Measurements from ENCODE around the gene AMBN.
"Not testable (repeated sequence)": the region's sequence is repeated elsewhere in the genome, so short reads cannot be mapped to it uniquely, and the experiment has no call there.

Gene AMBN

GRCh38 chr4:70607334-70607853 is 15.3 kb downstream of the AMBN start:
- no peak for DNase-seq (ENCODE audit: low read depth in 2 of 2)

GRCh38 chr4:70608324-70608723 is 16.3 kb downstream of the AMBN start:
- no peak for DNase-seq (ENCODE audit: low read depth in 2 of 2)

DNA sequence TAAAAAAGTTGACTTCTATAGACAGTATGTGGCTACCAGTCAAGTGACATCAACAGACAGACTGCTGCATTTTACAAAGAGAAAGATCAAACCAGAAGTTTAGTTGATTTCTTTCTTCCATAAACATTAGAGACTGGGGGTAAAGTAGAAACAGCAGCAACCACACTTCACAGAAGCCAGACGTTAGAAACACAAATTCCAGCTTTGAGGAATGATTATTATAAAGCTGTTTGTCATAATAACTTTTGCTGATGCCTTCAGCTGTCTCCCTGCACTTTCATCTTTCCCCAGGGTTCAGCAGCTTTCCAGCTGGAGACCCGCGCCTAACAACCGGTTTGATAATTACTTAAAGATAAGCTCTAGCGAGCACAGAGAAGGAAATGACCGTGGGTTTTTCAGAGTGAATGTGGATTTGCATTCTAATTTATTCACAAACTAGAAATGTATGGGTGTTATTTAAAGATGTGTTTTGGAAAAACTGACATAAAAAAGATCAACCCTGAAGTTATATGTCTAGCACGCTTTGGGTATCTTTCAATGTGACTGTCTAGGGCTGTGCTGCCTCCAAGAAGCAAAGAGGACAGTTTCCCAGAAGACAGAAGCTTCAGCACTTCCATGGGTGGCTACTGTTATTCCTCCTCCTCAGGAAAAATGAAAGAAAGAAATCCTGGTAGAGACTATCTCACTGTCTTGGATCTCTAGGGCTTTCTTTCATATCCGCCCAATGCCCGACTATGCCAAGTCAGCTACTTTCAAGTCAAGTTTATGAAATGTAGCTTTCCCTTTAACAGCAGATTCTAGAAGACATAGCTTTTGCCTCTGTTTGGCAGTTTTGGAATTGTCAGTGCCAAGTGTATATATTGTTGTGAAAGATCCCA is 21.5 kb downstream of the AMBN start:
- no peak for DNase-seq (ENCODE audit: low read depth in 2 of 2)

GRCh38 chr4:70614184-70614555 is 22.1 kb downstream of the AMBN start:
- DNase-seq (ENCODE audit: low read depth in 2 of 2) = no peak

GRCh38 chr4:70619288-70619687 is 27.2 kb downstream of the AMBN start:
- DNase-seq (ENCODE audit: low read depth in 2 of 2) = no peak

DNA sequence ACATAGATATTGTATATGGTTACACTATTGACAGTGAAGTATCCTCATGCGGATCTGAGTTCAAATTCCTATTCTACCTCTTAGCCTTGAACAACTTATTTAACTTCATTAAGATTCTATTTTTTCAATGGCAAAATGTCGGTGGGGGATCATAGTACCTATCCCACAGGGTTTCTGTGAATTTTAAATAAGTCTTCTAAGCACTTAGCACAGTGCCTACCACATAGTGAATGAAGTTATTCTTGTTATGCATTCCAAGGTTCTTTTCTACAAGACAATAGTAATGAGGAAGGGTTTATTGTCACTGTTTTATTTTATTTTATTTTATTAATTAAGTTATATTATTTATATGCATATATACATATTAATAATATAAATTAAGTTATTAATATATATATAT is 27.7 kb downstream of the AMBN start:
- DNase-seq (ENCODE audit: low read depth in 2 of 2) = no peak

- no peak for DNase-seq (ENCODE audit: low read depth in 2 of 2)
Observed at GRCh38 chr4:70623323-70623722, 31.3 kb downstream of the AMBN start.

DNA sequence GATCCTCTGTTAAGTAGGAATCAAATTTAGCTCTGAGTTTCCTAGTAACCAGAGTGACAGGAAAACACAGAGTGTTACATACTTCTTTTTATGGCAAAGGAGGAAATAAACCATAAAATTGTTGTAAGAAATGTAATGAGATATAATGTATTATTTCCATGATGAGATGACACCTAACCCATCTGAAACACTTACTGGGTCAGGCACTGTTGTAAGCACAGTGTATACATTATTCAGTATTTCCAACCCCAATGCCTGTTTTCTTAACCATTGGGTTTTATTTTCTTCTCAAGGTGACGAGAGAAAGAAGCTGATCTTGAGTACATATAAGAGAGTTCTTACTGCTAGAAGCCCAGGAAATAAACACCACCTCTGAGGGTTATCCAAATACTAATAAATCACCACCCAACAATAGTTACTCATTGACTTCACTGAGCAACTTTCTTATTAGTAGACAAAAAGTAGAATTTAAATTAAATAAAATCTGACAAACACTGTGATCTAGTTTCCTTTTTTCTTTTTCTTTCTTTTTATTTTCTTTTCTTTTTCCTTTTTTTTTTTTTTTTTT is 32.3 kb downstream of the AMBN start:
- DNase-seq (ENCODE audit: low read depth in 2 of 2) = no peak

- no peak for DNase-seq (ENCODE audit: low read depth in 2 of 2)
Observed at GRCh38 chr4:70627620-70628019, 35.6 kb downstream of the AMBN start.

DNA sequence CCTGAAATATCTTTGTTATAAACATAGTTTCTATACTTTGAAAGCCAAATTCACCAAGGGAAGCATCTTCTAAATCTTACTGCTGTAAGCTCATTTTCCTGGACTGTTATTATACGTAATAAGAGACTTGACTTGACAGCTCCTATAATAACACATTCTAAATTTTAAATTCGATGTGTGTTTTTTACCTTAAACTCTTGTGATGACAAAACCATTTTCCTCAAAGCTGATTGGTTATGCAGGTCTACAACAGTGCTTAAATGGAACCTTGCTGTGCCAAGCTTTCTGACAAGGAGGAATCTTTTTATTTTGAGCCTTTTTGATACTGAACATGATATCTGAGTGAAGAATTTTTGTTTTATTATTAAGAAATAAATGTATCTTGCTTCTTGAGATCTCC is 36.4 kb downstream of the AMBN start, which contains the start of gene ENAM:
Gene ENAM, plus strand, starts transcription at position 301 of the 400 bp plus-strand sequence. CDS start 757 bp downstream, outside the sequence.
- no peak for DNase-seq (ENCODE audit: low read depth in 2 of 2)

GRCh38 chr4:70629469-70630090 is 37.5 kb downstream of the AMBN start:
- DNase-seq (ENCODE audit: low read depth in 2 of 2) = no peak

GRCh38 chr4:70630162-70630561 is 38.1 kb downstream of the AMBN start:
- DNase-seq (ENCODE audit: low read depth in 2 of 2) = no peak

DNA sequence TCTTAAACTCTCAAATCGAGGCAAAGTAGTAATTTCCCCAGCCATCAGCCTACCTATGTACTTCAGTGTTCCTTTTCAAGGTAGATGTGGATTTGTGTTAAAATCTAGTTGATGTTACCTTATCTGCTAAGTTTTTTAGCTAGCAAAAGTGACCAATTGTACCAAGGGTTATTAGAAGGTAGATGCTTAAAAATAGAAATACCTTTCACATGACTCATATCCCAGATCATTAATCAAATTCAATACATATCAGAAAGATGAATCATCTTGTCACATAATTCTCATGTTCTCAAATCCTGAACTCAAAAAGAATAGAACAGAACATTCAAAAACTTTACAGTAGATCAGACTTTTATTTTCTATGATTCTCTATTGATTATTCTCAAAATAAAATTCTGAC is 40.0 kb downstream of the AMBN start:
- no peak for DNase-seq (ENCODE audit: low read depth in 2 of 2)

DNA sequence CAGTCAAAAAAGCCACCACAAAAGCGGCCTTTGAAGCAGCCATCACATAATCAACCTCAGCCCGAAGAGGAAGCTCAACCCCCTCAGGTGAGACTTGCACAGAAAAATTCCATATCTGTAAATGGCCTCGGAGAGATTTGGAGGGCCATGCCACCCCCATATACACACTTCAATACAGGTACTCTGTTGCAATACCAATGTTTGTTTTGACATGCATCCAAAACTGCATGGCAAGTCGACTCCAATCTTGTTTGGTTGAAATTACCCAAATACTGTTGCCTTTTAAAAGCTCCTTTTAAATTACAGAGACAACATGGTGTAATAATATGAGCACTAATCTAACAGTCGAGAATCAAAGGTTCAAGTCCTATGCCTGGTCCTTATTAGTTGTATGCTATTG is 42.4 kb downstream of the AMBN start:
- DNase-seq (ENCODE audit: low read depth in 2 of 2) = no peak

- no peak for DNase-seq (ENCODE audit: low read depth in 2 of 2)
Observed at GRCh38 chr4:70637239-70637913, 45.3 kb downstream of the AMBN start.

DNA sequence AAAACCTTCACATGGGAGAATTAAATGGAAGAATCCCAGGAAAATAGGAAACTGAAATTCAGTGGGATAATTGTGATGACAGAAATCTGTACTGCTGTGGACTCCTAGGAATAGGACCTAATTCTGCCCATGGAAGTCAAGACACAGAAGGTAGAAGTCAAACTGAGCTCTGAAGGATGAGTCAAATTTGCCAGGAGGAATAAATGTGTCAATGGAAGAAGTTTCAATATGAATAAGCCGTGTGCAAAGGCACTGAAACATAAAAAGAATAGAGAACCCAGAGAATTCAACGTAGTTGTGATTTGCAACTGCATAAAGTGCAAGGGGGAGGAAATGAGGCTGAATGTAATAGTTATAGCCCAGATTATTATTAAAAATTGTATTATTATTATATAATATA is 48.1 kb downstream of the AMBN start:
- DNase-seq (ENCODE audit: low read depth in 2 of 2) = no peak

GRCh38 chr4:70650741-70651140 is 58.7 kb downstream of the AMBN start:
- not testable (repeated sequence) for DNase-seq (ENCODE audit: low read depth in 2 of 2)

DNA sequence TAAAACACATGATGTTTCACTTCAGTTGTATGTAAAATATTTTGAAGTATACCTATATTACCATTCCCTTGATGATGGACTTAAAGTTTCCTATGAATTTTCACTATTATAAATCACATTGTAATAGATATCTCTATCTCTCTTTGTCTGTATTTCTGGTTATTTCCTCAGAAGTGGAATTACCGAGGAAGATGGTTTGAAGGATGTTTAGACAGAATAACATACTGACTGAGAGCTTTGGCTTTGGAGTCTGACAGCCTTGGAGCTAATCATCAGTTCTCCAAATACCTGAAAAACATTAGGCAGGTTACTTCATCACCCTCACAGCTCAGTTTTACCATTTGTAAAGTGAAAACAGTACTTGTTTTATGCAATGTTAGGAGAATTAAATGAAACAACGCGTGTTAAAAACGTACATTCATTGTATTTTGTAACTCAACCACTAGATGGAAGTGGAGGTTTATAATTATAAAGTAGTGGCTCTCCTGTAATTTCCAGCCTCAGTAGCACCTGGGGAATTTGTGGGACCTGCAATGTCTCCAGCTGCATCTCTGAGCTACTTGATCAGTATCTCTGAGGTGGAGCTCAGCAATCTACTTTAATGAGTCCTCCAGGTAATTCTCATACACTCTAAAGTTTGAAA is 59.9 kb downstream of the AMBN start:
- DNase-seq (ENCODE audit: low read depth in 2 of 2) = no peak

- DNase-seq (ENCODE audit: low read depth in 2 of 2) = no peak
Observed at GRCh38 chr4:70654605-70655011, 62.6 kb downstream of the AMBN start.

Measured in stimulated activated CD4-positive, alpha-beta T cell treated with anti-CD3 and anti-CD28 coated beads, Interleukin-12 subunit alpha, Interleukin-12 subunit beta, amount 100 ng/mL, for 24 hours (primary cell).